ENCODE data around the gene ZNF248.

The ZNF248 gene

DNA sequence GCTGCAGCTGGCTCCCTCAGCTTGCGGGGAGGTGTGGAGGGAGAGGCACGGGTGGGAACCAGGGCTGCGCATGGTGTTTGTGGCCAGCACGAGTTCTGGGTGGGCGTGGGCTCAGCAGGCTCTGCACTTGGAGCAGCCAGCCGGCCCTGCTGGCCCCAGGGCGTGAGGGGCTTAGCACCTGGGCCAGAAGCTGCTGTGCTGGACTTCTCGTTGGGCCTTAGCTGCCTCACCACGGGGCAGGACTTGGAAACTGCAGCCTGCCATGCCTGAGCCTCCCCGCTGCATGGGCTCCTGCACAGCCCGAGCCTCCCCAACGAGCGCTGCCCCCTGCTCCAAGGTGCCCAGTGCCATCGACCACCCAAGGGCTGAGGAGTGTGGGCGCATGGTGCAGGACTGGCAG lies 120.1 kb downstream of the ZNF248 start:
- no peak for DNase-seq

DNA sequence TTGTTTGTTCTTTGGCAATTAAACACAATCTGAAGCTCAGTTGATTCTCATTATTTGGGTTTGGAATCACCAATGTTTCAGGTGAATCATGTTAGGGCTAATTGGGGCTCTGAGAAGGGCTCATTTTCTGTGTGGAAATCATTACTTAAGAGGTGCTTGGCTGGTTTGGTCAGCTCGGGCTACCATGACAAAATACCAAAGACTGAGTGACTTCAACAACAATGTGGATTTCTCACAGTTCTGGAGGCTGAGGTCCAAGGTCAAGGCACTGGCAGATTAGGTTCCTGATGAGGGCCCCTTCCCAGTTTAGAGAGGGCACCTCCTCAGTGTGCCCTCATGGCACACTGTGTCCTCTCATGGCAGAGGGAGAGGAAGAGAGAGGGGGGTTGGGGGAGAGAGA lies 121.3 kb downstream of the ZNF248 start:
- DNase-seq, result no peak

DNA sequence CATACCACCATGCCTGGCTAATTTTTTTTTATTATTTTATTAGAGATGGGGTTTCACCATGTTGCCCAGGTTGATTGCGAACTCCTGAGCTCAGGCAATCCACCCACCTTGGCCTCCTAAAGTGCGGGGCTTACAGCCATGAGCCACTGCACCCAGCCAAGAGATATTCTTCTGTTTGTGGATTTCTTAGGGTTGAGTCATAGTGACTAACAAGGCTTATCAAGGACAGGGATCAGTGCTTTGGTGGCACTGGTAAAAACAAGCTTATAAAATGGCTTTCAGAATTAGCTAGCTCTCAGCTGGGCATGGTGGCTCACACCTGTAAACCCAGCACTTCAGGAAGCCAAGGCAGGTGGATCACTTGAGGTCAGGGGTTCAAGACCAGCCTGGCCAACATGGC lies 122.4 kb downstream of the ZNF248 start:
- no peak for DNase-seq

Data from NCI-H774 (cell line).